Measurements from ENCODE around the gene ADGRL3.

GRCh38 chr4:61225656-61226055 lies 25.5 kb downstream of the ADGRL3 start:
- TF ChIP-seq CTCF (conservative IDR thresholded peaks at IDR 0.05; ENCODE audit: low read length) (no peak), EZH2phosphoT487 (IDR thresholded peaks at IDR 0.05; ENCODE audit: borderline replicate concordance, low read depth, low read length) (no peak)

Measured in OCI-LY7 (cell line).